ENCODE results near the gene KCNQ1. TPM values are rescaled to one million over a fixed set of nuclear protein-coding genes. Genes with fewer than 3 reads are reported as not detected.

KCNQ1 gene
- total and polyA plus RNA-seq, 2 donors (not counting 3 experiments of a cell fraction or from before 2014, with no cell fraction given): 0.07 to 0.09 TPM

- peaks cover 4% of the 10 kb centered on the region for H3K4me1 ChIP-seq (ENCODE audit: control insufficient read depth, extremely low read depth, insufficient read depth, low read length)
- CTCF ChIA-PET: no interaction called here
- H3K79me2 ChIP-seq (ENCODE audit: control insufficient read depth, insufficient read depth, low read length): peaks cover 14% of the 10 kb centered on the region
- TF ChIP-seq GATA2 (IDR thresholded peaks at IDR 0.05; ENCODE audit: insufficient read depth, insufficient read length, low read depth, low read length) (no peak), POLR2AphosphoS5 (IDR thresholded peaks at IDR 0.05; ENCODE audit: insufficient read depth, low read depth, low read length) (no peak), MYC (IDR thresholded peaks at IDR 0.05; ENCODE audit: low read depth, low read length) (no peak), EZH2 (IDR thresholded peaks at IDR 0.05; ENCODE audit: borderline replicate concordance, low read depth, low read length, severe bottlenecking) (no peak), JUN (IDR thresholded peaks at IDR 0.05; ENCODE audit: borderline replicate concordance, insufficient read depth, insufficient read length, low read depth) (no peak), POLR2A (IDR thresholded peaks at IDR 0.05; ENCODE audit: low read depth, low read length) (no peak), FOS (IDR thresholded peaks at IDR 0.05; ENCODE audit: borderline replicate concordance, insufficient read depth, low read length) (no peak)
- TF ChIP-seq, protein P1, sequence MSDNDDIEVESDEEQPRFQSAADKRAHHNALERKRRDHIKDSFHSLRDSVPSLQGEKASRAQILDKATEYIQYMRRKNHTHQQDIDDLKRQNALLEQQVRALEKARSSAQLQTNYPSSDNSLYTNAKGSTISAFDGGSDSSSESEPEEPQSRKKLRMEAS (IDR thresholded peaks at IDR 0.05; ENCODE audit: insufficient read depth, insufficient read length): no peak
- TF ChIP-seq, protein P2, sequence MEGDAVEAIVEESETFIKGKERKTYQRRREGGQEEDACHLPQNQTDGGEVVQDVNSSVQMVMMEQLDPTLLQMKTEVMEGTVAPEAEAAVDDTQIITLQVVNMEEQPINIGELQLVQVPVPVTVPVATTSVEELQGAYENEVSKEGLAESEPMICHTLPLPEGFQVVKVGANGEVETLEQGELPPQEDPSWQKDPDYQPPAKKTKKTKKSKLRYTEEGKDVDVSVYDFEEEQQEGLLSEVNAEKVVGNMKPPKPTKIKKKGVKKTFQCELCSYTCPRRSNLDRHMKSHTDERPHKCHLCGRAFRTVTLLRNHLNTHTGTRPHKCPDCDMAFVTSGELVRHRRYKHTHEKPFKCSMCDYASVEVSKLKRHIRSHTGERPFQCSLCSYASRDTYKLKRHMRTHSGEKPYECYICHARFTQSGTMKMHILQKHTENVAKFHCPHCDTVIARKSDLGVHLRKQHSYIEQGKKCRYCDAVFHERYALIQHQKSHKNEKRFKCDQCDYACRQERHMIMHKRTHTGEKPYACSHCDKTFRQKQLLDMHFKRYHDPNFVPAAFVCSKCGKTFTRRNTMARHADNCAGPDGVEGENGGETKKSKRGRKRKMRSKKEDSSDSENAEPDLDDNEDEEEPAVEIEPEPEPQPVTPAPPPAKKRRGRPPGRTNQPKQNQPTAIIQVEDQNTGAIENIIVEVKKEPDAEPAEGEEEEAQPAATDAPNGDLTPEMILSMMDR (IDR thresholded peaks at IDR 0.05; ENCODE audit: extremely low read depth in 1 of 2, insufficient read depth in 1 of 2, low read depth in 1 of 2, low read length in 2 of 2): no peak
- no peaks in the 10 kb centered on the region for H4K20me1 ChIP-seq (replicated peaks; ENCODE audit: control insufficient read depth, extremely low read depth, insufficient read depth, low read length)
- no peak overlapping the region for H3K4me2 ChIP-seq (ENCODE audit: insufficient read depth, low read length)
- H2AFZ ChIP-seq (ENCODE audit: low read depth, low read length): no peak overlapping the region
- no peaks in the 10 kb centered on the region for H3K9me1 ChIP-seq (replicated peaks; ENCODE audit: control insufficient read depth, extremely low read depth, insufficient read depth, low read length)
- POLR2A ChIA-PET: no interaction called here
- no peak overlapping the region for H3K9ac ChIP-seq (replicated peaks; ENCODE audit: extremely low read depth, insufficient read depth, low read length)
- H3K27ac ChIP-seq (ENCODE audit: insufficient read depth, low read depth, low read length): no peak overlapping the region
- DNase-seq (ENCODE audit: low read depth, low spot score): no peak
- no peak overlapping the region for H3K4me3 ChIP-seq (replicated peaks in 1 of 3; ENCODE audit: insufficient read depth in 1 of 3, low read depth in 1 of 3, low read length in 3 of 3)
- intact Hi-C loops (cut with micrococcal nuclease): no loop called here
- H3K36me3 ChIP-seq (ENCODE audit: control insufficient read depth in 2 of 2, extremely low read depth in 1 of 2, insufficient read depth in 2 of 2, low read length in 2 of 2): no peaks in the 10 kb centered on the region
- dilution Hi-C loops (cut with MboI; ENCODE audit: extremely low pct_ligation_motif_present, low sequenced_read_pairs): no loop called here
- H3K9me3 ChIP-seq (replicated peaks; ENCODE audit: control insufficient read depth, insufficient read depth, low read length): no peaks in the 10 kb centered on the region
- H3K27me3 ChIP-seq (ENCODE audit: control insufficient read depth in 2 of 2, insufficient read depth in 2 of 2, low read length in 2 of 2): no peaks in the 10 kb centered on the region
- no TSS peak for BruUV-seq (replicated peaks)
- no peak for FAIRE-seq
These were observed 258.1 kb downstream of the KCNQ1 start for GRCh38 chr11:2702771-2703362.
